Ecto neural progenitor cell (in vitro differentiated cells): ENCODE results near the gene AK5.

ENCODE experiments used
- DNase-seq: peaks from one replicate; pipeline ENCODE4 v3.0.0-alpha.2; 2018; ENCODE audit warnings: low spot score

The AK5 gene

DNA sequence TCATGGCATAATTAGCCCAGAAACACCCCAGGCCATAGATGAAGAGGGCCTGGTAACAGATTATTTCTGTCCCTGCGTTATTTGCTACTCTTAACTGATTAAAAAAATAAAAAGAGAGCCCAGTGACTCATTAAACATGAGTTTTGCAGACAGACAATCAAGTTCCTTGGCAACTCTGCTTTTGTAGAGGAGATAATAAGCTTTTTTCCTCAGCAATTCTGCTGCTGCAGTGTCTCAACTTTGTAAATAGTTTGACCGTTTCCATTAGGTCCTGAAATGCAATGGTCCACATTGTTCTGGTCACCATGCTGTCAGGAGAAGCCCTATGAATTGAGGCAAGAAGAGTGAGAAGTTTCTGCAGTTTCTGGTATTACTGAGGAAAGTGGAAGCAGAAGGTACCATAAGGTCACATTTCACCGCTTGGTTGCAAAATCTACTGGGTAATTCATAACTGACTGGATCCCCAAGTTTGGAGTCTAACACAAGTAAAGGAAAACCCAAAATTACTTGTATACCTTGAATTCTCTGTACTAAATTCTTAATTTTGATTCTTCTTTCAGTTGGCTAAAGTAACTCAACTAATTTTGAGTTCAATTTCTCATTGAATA lies 261.1 kb downstream of the AK5 start:
- no peak for DNase-seq

DNA sequence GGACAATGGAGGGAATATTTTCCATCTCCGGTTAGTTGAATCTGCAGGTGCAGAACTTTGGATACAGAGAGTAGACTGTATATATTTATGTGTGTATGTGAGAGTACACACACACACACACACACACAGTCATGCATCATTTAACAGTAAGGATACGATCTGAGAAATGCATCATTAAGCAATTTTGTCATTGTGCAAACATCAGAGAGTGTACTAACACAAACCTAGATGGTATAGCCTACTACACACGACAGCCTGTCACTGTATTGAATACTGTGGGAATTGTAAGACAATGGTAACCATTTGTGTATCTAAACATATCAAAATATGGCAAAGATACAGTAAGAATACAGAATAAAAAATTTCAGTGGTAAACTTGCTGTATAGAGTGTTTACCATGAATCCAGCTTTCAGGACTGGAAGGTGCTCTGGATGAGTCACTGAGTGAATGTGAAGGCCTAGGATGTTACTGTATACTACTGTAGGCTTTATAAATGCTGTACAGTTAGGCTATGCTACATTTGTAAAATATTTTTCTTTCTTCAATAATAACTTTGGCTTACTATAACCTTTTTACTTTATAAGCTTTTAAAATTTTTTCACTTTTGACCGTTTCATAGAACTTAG lies 262.1 kb downstream of the AK5 start:
- no peak for DNase-seq

DNA sequence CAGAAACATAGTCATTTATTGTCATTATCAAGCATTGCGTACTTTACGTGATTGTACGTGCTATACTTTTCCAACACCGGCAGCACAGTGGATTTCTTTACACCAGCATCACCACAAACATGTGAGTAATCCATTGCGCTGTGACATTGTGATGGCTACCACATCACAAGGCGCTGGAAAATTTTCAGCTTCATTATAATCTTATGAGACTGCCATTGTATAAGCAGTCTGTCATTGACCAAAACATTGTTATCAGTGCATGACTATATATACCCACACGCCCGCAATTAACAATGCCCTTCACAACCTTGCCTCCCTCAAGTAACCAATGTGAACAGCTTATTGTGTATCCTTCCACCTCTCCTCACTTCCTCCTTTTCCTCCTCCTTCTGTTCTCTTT lies 263.0 kb downstream of the AK5 start:
- DNase-seq, result no peak

DNA sequence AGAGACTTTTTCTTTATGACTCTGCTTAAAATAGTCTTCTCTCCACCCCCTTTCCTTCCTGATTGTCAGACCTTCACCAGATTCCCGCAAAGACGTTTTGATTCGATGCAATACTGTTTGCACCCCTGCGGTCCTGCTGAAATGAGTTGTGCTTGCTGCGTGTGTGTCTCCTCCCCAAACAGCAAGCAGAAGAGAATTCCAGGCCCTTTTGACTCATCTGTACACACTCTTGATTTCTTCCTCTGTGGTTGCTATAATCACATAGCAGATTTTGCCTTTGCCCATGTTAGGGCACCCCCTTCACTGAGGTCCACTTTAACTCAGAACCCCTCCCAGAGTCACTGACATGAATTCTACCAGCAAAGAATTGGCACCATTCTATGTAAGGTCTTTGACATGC lies 264.2 kb downstream of the AK5 start:
- no peak for DNase-seq

DNA sequence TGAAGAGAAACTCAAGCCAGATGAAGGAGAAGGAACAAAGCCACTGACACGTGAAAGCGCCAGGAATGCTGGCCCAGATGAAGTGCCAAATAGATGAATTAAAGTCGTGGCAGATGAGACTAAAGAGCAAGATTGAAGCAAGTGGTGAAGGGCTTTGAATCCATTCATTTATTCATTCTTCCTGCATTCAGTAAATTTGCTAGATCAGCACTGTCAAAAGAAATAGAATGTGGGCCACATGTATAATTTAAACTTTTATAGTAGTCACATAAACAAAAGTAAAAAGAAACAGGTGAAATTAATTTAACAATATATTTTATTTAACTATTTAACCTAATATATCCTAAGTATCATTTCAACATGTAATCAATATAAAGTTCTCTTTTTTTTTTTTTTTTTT lies 265.1 kb downstream of the AK5 start:
- DNase-seq, result no peak

DNA sequence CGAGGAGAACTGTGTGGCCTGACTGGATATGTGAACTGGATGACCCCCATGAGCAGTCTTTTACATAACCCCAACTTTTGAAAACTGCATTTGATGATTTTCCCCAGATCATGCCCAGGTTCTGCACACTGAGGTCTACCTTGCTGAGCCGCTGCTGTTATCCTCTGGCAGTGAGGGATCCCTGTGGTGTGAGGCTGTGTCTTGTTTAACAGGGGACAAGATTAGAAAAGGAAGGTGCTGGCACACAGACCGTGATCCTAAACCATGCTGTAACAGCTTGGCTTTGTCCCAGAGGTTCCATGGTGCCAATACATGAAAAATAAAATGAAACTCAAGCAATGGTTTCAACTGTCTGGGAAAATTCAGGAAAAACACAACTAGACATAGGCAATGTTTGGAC lies 266.5 kb downstream of the AK5 start:
- no peak for DNase-seq

DNA sequence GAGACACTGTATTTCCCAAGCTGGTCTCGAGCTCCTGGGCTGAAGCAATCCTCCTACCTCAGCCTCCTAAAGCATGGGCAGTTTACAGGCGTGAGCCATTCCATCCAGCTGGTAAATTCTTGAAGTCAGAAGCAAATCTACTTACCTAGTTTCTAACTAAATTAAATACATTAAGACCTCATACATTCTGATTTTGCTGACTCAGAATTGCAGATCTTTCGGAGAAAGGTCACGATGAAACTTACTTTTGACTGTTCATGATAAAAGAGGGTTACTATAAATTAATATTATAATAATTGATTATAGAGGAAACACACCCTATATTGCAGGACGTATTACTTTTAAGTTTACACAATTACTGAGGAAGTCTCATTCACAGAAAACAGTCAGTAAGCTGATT lies 268.3 kb downstream of the AK5 start:
- DNase-seq, result no peak

DNA sequence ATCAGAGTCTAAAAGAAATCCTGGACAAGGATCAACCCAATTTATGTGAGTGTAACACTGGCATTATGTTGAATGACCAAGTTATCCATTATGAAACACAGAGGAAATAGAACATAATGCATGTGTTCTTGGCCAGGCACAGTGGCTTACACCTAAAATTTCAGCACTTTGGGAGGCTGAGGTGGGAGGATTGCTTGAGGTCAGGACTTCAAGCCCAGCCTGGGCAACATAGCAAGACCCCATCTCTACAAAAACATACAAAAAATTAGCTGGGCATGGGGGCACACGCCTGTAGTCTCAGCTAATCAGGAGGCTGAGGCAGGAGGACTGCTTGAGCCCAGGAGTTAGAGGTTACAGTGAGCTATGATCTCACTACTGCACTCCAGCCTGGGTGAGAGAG lies 270.8 kb downstream of the AK5 start:
- DNase-seq, result no peak

DNA sequence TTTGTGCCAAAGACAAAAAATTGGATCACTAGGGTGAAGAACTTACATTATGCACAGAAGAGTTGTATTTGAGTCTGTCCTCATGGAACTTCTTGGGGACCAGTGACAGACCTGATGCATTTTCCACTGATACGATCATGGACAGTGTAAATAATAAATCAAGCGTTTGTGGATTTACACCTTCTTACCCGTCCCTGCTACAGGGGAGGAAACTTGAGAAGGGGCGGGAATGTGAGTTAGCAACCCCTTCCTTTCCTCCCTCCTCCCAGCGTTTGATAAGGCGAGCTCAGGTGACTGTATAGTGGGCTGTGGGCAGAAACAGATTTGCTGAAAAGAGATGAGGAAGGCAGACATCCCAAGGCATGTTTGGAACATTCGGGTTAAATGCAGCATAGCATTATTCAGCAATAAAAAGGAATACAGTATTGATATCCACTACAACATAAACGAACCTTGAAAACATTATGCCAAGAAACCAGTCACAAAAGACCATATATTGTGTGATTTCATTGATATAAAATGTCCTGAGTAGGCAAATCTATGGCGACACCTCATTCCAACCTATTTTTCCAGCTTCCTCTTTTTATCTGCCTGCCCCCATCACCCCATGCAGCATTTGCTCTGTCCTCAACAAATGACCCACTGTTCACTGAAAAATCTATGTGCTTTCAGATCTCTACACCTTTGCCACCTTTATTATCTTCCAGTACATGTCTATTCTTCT lies 271.9 kb downstream of the AK5 start:
- no peak for DNase-seq

DNA sequence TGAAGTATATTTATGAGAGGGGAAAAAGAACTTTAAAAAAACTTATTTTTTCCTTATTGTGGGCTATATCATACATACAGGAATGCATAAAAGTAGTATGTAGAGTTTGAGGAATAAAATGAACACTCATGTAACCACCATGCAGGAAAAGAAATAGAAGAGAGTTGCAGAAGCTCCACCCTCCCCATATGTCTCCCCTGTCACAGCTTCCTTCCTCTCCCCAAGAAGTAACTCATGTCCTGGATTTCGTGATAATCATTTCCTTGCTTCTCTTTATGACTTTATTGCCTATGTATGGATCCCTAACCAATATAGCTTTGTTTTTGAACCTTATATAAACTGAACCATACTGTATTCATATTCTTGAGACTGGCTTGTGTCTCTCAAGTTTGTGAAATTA lies 274.2 kb downstream of the AK5 start:
- no peak for DNase-seq

DNA sequence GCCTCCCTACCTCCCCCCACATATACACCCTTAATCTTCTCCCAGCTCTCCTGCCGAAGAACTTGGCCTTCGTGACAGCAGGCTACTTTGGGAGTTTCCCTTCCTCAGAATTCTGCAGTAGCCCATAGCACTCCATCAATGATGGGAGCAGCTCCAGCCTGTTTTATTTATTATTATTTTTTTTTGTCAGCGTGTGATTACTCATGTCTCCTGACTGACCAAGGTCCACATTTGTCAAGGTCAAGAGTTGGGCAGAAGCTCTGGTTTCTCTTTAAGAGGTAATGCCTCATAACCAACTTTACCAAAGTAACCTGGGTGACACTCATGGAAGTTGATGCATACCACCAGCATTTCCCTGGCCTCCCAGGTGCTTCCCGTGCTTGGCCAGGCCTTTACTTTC lies 275.2 kb downstream of the AK5 start:
- DNase-seq, result no peak

DNA sequence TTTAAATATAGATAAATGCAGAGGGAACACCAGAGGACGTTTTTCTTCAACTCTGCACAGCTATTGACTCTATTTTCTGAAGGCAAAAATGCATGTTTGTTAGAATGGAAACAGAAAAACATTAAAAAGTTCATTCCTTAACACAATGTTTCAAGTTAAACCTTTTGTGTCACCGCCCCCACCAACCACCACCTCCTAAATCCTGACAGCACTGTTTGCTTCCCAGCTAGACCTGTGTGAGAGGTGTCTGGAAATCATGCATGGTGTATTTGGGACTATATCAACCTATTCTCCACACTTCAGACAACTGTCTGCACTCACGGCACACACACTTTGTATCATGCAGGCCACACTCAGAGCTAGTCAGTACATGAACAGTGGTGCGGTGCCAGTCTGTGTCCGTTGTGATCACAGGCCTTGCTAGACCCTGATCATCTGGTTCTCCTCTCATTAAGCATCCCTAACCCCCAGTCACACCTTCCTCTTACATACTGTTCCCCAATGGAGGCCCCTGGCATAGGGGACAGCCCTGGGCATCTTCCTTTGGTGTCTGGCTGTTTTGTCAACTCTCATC lies 276.9 kb downstream of the AK5 start:
- DNase-seq, result no peak

DNA sequence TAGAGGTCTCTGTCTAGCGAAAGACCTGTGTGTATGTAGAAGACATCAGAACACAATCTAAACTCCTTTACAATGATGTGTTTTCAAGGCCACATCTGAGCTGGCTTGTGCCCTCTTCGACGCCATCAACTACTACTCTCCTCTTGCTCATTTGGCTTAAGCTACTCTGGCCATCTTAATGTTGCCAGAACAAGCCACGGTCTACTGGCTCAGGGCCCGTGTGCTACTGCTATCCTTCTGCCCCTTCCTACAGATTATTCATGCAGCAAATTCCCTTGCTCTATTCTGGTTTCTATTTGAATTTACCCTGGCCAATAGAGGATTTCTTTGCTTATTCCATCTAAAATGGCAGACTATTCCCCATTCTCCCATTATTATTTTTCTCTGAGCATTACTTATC lies 278.9 kb downstream of the AK5 start:
- DNase-seq, result no peak

DNA sequence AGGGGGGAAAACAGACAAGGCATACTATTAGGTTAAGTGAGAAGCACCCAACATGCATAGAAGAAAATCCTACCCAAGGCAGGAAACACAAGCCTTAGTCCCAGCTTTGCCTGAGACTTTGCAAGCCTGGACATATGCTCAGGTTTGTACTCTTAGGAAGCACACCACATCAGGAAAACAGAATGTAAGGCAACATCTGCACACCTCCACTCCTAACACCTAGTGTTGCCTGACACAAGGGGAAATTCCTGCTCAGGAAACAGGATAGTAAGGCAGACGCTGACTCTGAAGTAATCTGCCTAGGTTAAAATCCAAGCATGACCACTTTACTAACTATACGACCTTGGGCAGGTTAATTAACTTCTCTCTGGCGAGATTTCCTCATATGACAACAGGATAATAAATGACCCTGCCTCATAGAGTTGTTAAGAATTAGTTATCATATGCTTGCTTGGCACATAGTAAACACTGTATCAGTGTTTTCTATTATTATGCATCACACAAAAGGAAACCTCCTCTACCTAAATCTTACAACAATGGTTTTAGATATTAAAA lies 280.9 kb downstream of the AK5 start:
- DNase-seq, result no peak

DNA sequence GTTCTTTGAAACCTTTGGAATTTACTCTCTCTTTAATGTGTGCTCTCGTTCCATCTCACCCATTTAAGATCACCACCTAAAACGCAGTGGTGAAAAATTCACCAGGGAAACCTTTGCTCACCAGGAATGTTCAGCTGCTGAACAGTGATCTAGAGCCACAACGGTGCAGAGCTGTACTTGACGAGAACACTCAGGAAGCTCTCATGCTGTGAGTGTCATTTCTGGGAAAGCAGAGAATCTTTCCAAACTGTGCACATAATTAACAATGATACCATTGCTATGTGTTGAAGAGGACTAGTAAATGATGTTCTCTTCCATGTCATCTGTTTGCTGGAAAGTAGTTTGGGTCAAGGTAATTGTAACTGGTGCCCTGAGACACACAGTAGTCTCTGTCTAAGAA lies 283.5 kb downstream of the AK5 start:
- no peak for DNase-seq

DNA sequence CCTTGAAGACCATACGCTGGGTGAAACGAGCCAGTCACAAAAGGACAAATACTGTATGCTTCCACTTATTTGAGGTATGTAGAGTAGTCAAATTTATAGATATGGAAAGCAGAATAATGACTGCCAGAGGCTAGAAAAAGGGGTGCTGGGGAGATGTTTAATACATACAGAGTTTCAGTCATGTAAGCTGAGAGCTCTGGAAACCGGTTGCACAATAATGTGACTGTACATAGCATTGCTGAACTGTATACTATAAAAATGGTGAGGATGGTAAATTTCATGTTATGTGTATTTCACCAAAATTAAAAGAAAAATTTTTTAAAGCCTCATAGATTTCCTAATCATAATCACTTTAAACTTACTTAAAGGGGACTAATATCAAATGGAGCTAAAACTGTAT lies 289.8 kb downstream of the AK5 start:
- no peak for DNase-seq

DNA sequence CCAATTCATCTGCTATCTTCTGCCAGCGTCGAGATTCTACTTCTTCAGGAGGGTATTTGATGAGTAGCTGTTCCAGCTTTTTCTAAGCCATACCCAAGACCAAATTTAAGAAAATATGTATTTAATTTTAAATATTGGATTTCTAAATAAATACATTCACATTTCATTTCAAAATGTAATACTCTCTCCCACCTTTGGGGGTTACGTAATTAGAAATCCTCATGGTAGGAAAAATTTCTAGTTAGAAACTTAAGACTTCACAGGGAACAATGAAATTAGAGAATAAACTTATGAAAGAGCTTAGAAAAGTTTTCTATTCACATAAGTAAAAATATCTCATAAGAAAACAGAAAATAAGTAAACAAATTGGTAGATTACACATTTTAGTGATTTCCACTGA lies 297.7 kb downstream of the AK5 start:
- no peak for DNase-seq

DNA sequence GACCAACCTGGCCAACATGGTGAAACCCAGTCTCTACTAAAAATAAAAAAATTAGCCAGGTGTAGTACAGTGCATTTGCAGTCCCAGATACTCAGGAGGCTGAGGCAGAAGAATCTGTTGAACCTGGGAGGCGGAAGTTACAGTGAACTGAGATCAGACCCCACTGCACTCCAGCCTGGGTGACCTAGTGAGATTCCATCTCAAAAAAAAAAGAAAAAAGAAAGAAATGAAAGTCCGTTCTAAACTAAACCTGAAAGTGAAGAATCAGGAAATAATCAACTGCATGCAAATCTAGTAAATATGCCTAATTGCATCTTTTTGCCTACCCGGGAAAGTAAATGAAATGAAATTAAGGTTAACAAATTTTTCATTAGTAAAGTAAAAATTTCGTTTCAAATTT lies 301.1 kb downstream of the AK5 start:
- no peak for DNase-seq

DNA sequence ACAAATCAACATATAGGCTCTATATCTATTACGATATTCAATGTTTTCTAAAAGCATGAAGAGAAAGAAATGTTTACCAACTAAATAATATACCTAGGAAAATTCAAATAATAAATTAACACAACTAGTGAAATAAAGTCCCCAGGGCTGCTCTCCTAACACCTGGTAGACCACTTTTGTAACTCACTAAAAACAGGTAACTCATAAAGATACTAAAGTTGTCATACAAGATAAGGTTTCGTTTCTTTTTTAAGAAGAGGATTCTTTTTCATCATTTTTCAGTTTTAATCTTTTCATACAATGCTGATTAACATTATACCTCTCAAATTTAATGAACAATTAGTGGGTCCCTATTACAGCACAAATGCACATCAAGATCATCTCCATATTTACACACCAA lies 301.7 kb downstream of the AK5 start:
- DNase-seq, result no peak

DNA sequence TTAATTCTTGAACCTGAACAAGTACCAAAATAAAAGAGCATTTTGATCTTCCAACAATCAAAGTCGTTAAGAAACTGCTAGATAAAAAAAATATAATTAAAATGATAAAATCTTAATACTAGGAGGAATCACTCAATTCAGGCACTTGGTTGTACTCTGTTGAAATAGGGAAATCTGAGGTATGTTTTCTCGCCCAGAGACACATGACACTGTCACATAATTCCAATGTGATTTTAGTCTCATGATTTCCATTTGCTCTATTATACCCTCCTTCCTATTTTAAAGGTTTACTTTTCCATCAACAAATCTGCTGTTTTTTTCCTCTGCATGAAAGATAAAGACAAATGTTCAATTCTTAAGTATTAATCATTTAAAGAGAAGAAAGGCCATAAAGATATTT lies 303.1 kb downstream of the AK5 start:
- no peak for DNase-seq

DNA sequence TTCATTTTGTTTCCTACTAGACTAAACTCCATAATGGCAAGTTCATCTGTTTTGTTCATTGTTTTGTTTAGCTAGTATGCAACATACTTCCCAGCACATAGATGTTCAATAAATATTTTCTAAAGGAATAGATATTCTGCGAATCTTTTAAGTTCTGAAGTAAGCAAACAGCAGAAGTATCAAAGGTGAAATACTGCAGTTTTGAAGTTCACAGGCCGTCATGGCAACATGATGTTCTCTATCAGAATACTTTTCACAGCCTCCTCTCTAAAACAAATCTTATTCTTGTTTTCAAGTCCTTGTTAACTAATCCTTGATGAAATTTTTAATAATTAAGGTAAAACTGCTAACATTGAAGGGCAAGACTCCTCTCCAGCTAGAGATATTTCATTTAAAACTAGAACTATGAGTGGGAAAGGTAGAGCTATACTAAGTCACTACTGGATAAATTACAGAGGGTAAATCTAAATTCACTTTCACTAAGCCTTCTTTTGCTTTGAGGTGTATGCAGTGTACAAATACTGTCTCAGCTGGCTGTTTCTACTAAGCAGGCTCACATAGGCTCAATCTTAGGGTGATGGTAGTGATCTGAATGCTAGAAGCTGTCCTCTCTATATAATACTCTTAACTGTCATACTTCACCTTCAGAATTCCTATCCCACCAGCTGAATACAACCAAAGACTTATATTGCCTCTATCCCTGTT lies 303.9 kb downstream of the AK5 start:
- DNase-seq, result no peak

DNA sequence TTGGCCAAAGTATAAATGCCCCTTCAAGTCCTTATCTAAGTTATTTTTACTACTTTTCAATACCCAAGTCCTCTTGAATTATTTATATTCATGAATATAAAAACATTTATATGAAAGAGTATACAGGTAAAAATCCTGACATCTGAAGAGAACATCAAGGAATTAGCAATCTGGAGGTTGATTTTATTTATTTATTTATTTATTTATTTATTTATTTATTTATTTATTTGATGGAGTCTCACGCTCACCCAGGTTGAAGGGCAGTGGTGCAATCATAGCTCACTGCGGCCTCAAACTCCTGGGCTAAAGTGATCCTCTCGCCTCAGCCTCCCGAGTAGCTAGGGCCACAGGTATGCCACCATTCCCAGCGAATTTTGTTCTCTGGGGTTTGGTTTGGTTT lies 307.4 kb downstream of the AK5 start:
- no peak for DNase-seq

DNA sequence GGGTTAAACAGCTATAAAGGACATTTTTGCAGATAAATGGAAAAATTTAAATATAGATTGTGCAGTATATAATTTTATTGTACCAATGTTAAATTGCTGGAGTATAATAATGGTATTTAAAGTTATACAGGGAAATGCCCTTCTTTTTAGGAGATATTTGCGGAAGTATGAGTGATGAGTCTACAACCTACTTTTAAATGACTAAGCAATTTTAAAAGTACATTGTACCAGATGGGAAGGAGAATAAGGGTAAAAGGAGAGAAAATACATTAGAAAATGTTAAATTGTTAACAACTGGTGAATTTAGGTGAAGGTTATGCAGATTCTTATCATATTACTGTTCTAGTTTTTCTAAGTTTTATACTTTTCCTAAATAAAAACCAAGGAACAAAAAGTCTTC lies 308.8 kb downstream of the AK5 start:
- no peak for DNase-seq
